Iris pigment epithelial cell (primary cell): ENCODE data around the gene SCAF1.

Source experiments
- DNase-seq: peaks from one replicate; pipeline ENCODE4 v3.0.0-alpha.2; 2011; ENCODE audit warnings: low read depth

Gene SCAF1, protein sequence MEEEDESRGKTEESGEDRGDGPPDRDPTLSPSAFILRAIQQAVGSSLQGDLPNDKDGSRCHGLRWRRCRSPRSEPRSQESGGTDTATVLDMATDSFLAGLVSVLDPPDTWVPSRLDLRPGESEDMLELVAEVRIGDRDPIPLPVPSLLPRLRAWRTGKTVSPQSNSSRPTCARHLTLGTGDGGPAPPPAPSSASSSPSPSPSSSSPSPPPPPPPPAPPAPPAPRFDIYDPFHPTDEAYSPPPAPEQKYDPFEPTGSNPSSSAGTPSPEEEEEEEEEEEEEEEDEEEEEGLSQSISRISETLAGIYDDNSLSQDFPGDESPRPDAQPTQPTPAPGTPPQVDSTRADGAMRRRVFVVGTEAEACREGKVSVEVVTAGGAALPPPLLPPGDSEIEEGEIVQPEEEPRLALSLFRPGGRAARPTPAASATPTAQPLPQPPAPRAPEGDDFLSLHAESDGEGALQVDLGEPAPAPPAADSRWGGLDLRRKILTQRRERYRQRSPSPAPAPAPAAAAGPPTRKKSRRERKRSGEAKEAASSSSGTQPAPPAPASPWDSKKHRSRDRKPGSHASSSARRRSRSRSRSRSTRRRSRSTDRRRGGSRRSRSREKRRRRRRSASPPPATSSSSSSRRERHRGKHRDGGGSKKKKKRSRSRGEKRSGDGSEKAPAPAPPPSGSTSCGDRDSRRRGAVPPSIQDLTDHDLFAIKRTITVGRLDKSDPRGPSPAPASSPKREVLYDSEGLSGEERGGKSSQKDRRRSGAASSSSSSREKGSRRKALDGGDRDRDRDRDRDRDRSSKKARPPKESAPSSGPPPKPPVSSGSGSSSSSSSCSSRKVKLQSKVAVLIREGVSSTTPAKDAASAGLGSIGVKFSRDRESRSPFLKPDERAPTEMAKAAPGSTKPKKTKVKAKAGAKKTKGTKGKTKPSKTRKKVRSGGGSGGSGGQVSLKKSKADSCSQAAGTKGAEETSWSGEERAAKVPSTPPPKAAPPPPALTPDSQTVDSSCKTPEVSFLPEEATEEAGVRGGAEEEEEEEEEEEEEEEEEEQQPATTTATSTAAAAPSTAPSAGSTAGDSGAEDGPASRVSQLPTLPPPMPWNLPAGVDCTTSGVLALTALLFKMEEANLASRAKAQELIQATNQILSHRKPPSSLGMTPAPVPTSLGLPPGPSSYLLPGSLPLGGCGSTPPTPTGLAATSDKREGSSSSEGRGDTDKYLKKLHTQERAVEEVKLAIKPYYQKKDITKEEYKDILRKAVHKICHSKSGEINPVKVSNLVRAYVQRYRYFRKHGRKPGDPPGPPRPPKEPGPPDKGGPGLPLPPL

DNA sequence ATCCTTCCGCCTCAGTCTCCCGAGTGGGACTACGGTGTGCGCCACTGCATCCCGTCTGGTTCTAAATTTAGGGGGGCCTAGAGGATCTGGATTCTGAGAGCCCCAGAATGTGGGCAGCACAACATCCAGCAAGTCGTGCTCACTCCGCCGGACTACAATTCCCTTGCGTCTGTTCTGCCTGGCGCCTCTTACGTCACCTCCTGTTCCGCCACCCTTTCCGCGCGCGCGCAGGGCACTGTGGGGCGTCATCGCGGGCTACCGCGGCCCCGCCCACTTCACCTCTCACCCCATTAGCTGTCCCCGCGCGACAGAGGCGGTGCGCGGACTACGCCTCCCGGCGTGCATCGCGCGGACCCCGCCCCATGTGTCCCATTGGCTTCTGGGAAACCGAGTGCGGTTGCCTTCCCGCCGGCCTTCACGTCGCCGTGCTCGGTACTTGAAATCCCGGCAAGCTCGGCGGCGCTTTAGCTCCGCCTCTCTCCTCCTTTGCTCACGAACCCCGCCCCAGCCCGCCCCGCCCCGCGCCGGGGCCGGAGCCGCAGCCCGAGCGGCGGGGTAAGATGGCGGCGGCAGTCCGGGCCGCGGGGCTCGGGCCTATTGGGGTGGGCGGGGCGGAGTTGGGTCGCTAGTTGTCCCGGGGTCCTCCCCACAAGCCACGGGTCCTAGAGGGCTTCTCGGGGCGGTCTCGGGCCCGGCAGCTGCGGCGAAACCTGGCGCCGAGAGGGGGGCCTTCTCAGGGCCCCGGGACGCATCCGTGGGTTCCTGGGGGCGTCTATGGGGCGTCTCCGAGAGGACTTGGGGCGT, at the start of gene SCAF1:
TSS of gene SCAF1 (plus strand) at position 522 of the 804 bp plus-strand sequence. CDS start 2,818 bp downstream, outside the sequence.
- peak; percentile 99 for DNase-seq

DNA sequence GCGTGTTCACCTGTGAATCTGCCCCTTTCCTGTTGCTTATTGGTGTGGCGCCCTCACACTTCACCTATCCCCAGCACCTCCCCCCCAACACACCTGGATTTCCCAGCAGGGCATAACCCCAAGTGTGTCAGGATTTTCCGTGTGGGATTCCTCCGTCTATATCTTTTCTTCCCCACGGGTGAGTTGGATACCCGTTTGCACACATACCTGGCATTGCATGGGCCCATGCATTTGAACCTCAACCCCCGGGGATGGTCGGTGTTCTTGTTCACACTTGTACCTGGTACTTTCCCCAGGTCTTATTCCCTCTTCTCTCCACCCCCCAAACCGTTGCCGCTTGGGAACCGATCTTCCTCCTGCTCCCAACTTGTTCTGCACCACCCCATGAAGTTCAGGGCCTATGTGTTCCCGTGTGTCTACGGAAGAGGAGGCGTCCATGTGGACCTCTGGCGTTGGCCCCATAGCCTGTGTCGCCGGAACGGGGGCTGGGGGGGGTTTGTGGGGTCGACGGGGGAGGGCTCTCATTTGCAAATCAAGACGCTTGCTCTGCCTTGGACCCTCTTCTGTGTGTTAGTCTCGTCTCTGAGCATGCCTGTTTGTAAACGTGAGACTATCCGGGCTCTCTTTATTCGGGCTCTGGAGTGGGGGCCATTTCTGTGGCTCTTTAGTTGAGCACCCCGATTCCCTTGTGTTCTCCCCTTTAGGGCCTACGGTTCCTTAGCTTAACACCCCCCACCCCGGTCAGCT, 49.4 kb upstream of the SCAF1 start:
- DNase-seq, result peak; percentile 29

DNA sequence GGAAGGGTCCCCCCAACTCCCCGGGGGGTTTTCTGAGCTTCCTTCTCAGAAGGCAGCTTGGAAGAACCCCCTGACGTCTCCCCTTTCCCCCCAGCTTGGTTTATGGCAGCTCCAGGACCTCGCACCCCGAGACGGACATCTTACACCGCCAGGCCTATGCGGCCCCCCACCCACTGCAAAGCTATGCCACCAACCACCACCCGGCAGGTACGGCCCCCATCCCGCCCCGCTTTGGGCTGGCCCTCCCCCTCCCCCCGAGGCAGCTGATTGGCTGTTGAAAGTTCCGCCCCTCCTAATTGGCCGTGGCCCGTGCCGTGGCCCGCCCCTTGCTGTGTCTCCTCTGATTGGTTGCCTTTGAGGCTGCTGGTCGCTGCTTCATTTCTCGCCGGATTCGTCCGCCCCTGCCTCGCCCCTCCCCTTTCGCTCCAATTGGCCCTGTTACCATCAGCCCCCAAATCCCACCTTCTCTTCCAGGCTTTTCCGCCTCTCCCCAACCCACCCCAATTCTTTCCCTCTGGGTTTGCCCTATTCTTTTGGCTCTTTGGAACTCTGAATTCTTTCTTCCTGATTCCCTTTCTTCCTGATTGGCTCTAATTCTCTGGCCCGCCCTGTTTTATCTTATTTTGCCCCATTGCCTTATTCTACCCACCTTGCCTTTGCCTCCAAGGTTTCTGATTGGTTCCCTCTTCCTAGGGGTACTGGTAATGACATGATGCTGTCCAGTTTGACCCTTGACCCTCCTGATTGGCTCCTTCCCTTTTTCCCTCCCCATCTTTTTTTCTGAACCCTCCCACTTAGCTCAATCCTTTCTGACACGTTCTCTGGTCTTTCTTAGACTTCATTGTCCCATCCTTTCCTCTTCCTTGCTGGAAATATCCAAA, 48.5 kb upstream of the SCAF1 start:
- DNase-seq, result peak; percentile 92

DNA sequence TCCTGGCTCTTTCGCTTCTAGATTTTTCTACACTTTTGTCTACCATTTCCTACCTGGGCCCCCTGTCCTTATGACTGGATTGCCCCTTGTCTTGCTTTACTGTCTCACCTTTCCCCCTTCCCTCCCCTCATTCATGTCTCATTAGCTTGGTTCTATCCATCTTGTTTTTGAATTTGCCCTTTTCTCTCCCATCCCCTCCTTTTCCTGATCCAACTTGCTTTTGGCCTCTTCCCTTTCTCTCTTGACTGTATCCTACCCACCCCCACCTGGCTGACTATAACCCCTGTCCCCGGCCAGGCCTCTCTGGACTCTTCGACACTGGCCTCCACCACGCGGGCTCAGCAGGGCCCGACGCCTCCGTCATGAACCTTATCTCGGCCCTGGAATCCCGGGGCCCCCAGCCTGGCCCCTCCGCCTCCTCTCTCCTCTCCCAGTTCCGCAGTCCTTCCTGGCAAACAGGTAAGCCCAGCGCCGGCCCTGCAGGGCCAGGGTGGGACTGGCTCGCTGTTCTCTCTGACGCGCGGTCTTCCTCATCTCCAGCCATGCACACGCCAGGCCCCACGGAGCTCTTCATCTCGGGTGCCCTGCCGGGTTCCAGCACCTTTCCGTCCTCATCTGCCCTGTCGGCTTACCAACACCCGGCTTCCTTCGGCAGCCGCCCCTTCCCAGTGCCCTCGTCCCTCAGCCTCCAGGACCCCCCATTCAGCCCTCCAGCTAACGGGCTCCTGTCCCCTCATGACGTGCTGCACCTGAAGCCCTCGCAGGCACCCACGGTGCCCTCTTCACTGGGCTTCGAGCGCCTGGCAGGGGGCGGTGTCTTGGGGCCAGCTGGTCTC, 47.6 kb upstream of the SCAF1 start:
- DNase-seq, result no peak

DNA sequence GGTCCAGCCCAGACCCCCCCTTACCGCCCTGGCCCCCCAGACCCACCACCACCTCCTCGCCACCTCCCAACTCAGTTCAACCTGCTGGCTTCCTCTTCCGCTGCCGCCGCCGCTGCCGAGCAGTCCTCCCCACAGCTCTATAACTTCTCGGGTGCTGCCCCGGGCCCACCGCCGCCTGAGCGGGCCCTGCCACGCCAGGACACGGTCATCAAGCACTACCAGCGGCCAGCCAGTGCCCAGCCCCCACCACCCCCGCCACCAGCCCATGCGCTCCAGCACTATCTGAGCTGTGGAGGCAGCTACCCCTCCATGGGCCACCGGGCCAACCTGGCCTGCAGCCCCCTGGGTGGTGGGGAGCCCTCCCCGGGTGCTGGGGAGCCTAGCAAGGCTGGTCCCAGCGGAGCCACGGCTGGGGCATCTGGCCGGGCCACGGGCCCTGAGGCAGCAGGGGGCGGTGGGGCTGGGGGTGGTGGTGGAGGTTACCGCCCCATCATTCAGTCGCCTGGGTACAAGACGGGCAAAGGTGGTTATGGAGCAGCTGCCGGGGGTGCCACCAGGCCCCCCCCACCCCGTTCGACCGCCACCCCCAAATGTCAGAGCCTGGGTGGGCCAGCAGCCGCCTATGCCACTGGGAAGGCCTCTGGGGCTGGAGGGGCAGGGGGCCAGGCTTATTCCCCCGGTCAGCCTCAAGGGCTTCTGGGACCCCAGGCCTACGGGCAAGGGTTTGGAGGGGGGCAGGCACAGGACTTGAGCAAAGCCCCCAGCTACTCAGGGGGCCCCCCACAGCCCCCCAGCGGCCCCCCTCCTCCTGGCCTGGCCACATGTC, 46.8 kb upstream of the SCAF1 start:
- no peak for DNase-seq

DNA sequence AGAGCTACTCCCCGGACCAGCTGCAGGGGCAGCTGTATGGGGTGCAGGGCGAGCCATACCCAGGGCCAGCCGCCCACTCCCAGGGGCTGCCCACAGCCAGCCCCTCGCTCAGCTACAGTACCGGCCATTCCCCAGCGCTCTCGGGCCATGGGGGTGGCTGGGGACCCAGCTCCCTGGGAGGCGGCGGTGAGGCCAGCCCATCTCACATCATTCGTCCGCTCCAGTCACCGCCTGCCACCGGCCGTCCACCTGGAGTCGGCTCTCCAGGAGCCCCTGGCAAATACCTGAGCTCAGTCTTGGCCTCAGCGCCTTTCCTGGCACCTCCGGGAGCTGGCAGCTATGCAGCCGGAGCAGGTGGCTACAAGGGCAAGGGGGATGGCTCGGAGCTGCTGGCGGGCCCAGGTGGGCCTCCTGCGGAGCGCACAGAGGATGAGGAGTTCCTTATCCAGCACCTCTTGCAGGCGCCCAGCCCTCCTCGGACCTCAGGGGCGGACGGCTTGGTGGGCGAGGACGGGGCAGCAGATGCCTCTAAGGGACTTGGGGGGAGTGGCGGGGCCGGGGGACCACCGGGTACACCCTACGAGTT, 46.1 kb upstream of the SCAF1 start:
- DNase-seq, result no peak

DNA sequence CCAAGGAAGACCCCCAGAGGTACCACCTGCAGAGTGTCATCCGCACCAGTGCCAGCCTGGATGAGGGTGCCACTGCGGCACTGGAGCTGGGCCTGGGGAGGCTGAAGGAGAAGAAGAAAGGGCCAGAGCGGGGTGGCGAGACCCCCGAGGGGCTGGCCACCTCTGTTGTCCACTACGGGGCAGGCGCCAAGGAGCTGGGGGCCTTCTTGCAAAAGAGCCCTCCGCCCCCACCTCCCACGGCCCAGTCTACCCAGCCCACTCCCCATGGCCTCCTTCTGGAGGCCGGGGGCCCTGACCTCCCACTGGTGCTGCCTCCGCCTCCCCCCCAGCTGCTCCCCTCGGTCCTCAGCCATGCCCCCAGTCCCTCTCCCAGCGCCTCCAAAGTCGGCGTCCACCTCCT, 45.6 kb upstream of the SCAF1 start:
- DNase-seq, result no peak

DNA sequence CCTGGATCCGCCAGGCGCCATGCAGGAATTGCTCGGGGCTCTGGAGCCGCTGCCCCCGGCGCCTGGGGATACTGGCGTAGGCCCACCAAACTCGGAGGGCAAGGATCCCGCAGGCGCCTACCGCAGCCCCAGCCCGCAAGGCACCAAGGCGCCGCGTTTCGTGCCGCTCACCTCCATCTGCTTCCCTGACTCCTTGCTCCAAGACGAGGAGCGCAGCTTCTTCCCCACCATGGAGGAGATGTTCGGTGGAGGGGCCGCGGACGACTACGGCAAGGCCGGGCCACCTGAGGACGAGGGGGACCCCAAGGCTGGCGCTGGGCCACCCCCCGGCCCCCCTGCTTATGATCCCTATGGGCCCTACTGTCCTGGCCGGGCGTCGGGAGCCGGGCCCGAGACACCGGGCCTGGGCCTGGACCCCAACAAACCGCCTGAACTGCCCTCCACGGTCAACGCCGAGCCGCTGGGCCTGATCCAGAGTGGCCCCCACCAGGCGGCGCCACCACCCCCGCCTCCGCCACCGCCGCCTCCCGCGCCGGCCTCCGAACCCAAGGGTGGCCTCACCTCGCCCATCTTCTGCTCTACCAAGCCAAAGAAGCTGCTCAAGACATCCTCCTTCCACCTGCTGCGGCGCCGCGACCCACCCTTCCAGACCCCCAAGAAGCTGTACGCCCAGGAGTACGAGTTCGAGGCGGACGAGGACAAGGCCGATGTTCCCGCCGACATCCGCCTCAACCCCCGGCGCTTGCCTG, 44.9 kb upstream of the SCAF1 start:
- no peak for DNase-seq

DNA sequence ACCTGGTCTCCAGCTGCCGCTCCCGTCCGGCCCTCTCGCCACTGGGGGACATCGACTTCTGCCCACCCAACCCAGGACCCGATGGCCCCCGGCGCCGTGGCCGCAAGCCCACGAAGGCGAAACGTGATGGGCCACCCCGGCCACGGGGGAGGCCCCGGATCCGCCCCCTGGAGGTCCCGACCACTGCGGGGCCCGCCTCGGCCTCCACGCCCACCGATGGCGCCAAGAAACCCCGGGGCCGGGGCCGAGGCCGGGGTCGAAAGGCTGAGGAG, 44.4 kb upstream of the SCAF1 start:
- no peak for DNase-seq

DNA sequence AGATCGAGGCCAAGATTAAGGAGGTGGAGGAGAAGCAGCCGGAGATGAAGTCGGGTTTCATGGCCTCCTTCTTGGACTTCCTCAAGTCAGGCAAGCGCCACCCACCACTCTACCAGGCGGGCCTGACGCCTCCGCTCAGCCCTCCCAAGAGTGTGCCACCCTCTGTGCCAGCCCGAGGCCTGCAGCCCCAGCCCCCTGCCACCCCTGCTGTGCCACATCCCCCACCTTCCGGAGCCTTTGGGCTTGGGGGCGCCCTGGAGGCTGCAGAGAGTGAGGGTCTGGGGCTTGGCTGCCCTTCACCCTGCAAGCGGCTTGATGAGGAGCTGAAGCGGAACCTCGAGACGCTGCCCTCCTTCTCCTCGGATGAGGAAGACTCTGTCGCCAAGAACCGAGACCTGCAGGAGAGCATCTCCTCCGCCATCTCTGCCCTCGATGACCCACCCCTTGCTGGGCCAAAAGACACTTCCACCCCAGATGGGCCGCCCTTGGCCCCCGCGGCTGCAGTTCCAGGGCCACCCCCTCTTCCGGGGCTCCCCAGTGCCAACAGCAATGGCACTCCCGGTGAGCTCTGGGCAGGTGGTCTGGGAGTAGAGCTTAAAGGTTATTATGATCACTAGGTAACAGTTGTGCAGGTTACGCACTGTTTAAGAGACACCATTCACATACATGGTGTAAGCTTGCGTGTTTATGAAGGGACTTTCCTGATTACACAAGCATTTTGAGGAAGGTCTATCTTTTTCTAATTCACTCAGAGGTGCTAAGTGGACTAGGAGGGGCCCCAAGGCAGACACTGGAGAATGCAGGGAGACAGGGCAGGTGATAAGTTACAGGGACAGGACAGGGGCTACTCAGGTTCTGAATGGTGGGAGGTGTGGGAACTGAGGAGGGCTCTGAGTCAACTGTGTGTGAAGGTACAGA, 42.4 kb upstream of the SCAF1 start:
- DNase-seq, result no peak

DNA sequence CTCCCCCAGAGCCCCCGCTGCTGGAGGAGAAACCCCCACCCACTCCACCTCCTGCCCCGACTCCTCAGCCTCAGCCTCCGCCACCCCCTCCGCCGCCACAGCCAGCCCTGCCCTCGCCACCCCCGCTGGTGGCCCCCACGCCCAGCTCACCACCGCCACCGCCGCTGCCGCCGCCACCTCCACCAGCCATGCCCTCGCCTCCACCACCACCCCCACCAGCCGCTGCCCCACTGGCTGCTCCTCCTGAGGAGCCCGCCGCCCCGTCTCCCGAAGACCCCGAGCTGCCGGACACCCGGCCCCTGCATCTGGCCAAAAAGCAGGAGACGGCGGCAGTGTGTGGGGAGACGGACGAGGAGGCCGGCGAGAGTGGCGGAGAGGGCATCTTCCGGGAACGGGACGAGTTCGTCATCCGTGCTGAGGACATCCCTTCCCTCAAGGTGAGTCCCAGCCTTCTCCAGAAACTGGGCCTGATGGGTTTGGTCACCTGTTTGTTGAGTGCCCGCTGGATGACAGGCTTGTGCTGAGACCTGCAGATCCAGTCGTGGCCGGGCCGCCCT, 40.4 kb upstream of the SCAF1 start:
- no peak for DNase-seq

DNA sequence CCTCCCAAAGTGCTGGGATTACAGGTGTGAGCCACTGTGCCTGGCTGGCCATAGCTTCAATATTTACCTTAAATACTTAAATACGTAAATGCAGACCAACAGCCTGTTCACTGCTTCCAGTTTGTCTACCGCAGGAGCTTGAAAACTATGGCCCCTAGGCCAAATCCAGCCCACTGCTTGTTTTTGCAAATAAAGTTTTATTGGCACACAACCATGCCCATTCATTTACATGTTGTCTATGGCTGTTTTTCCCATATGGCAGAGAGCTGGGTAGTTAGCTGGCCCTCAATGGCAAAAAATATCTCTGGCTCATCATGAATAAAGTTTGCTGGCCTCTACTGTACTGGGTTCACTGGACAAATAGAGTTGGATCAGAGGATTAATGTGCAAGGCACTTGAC, 39.2 kb upstream of the SCAF1 start:
- no peak for DNase-seq

DNA sequence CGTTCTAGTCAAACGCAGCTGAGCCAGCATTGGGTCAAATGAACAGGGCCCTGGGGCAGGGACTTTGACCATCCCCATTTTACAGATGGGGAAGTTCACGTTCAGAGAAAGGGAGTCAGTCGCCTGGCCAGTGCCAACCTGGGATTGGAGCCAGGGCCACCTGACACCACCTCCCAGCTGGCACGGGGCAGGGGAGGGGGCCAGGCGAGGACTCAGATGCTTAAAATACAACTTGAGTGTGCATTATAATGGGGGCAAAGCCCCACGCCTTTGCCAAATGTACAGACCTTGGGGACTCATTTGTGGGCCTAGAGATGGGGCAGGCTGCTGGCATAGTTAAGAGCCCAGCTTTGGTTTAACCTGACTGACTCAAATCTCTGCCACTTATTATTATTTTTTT, 36.4 kb upstream of the SCAF1 start:
- DNase-seq, result no peak

DNA sequence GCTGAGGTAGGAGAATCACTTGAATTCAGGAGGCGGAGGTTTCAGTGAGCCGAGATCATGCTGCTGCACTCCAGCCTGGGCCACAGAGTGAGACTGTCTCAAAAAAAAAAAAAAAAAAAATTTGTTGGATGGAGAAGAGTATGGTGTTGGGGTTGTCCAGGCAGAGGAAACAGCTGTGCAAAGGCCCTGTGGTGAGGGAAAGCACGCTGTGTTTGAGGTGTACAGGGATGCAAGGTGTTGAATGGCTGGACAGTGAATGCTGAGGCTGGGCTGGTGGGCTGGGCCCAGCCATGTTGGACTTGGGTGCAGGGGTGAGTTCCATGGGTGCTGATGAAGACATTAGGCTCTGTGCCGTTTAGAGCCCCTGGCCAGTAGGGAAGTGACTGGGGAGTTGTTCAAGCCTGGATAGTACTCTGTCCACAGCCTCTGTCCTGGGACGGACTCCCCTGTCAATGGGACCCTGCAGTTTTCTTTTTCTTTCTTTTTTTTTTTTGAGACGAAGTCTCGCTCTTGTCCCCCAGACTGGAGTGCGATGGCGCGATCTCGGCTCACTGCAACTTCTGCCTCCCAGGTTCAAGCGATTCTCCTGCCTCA, 32.4 kb upstream of the SCAF1 start:
- DNase-seq, result no peak

DNA sequence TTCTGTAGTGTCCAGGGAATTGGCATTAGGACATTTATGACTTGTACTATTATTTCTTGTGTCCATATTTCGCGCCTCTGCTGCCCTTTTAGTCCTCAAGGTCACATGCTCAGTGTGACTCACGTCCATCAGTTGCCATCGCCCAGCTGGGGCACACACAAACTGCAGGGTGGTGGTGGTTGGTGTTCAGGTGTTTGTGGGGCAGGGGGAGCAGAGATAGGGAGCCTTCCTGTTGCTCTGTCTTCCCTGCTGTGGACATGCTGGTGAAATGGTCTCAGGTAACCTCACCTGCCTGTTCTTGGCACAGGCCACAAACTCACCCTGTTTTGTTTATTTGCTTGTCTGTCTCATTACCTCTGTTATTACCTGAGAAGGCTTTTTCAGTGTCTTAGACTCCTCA, 28.6 kb upstream of the SCAF1 start:
- DNase-seq, result peak; percentile 30
